SW 1271 (cell line): ENCODE measurements around the gene POLR3B.
"Not testable (repeated sequence)": the region's sequence is repeated elsewhere in the genome, so short reads cannot be mapped to it uniquely, and the experiment has no call there.

Experiments used
- DNase-seq, 2 experiments: peaks; one replicate each; lab custom pipeline; 2025; lab: John Stamatoyannopoulos, UW

The POLR3B gene

DNA sequence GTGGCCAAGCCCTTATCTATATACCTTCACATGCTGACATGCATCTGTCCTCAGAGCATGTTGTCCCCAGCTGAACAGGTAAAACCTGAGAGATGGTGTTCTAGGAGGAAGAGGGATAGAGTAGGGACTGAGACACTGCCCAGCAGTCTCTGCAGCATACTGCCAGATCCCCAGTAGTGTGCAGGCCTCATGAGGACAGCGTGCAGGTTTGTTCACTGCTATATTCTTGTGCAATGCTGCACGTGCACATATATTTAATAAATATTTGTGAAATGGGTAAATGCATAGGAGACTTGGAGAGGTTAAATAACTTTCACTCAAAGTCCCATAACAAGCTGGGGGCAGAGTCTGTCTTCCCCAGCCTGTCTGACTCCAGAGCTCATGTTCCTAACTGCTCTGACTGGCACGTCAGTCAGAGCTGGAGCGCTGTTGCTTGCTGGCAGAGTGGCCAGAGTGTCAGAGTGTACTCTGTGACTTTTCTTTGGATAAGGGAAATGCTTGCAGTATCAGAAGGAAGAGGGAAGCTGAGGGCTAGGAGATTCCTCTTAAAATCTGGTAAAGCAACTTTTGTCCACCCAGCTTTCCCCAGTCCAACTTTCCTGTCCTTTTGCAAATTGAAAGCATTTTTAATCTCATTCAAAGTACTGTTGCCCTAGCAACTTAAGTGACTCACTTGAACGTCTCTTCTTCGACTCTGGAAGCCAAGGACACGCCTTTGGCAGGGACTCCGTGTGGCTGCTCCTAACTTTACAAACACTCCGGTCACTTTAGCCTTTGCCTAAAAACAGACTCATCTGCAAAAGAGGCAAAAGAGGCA lies 14.9 kb upstream of the POLR3B start:
- no peak for DNase-seq

DNA sequence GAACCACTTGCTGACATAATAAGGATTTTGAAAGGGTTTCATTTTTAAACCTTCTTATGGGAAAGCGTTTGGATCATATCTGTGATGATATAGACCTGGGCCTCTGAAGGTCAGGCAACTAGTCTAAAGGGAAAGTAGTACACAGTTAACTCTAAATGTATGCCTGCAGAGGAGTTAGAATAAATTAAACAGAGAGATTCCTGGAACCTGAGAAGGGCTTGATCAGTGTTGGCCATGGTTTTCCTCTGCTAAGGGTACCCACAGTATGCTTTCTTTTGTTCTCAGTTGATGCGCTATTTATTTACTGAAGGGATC lies 14.4 kb upstream of the POLR3B start:
- no peak for DNase-seq

DNA sequence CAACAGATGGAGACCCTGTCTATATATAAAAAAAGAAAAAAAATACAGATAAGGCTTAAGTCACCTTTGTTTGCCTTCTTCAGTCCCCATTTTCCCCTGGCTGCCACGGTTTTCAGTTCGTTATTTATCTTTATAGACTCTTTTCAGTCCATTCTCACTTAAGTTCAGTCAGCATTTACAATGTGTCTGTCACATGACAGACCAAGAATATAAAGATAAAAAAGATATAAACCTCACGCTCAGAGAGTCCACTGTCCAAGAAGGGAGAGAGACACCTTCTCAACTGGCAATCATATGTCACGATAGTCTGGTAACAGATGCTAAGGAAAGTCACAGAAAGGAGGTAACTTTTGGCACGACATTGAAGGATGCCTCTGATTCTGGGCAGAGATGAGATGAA lies 13.4 kb upstream of the POLR3B start:
- no peak for DNase-seq

DNA sequence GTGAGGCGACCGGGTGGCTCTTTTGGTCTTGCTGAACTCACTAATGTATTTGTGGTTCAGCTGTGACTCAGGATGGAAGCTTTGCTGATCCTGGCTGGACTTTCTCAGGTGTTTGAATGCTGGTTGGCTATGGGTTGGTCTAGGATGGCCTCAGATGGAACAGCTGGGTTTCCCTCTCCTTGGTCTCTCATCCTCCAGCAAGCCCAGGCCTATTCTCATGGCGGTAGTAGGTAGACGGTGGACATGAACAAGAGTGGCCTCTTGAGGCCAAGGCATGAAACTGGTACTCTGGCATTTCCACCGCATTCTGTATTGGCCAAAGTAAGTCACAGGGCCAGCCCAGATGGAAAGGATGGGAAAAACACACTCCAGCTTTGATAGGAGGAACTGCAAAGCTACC lies 11.8 kb upstream of the POLR3B start:
- peak in 1 of 2 experiments; percentile 29 for DNase-seq

DNA sequence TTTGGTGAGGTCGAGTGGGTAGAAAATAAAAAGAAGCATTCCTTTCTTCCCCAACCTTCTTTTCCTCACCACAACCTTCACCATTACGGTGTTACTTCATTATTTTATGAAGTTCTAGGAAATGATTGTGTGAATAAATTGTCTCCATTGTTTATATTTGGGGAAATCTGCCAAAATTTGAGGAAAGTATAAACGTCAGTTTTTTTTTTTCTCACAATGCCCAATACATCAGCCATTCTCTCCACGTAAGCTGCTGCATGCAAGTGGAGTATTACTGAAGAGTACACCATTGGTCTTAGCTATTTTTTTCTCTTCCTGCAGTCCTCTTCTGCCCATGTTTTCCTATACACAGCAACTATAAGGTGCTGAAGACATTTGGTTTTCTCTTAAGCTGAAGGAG lies 9.1 kb upstream of the POLR3B start:
- no peak for DNase-seq

DNA sequence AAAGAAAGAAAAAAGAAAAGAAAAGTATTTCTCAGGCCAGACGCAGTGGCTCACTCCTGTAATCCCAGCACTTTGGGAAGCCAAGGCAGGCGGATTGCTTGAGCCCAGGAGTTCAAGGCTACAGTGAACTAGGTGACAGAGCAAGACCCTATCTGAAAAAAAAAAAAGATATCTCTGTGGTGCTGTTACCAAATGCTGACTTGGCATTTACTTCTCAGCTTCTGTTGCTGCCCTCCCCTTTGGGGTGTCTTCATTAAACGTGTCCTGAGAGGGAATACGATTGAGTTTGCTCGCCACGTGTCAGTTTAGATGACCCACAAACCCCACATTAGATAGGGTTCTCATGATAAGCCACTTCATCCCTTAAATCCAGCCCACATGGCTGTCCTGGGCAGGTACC lies 4.4 kb upstream of the POLR3B start:
- DNase-seq: no peak

DNA sequence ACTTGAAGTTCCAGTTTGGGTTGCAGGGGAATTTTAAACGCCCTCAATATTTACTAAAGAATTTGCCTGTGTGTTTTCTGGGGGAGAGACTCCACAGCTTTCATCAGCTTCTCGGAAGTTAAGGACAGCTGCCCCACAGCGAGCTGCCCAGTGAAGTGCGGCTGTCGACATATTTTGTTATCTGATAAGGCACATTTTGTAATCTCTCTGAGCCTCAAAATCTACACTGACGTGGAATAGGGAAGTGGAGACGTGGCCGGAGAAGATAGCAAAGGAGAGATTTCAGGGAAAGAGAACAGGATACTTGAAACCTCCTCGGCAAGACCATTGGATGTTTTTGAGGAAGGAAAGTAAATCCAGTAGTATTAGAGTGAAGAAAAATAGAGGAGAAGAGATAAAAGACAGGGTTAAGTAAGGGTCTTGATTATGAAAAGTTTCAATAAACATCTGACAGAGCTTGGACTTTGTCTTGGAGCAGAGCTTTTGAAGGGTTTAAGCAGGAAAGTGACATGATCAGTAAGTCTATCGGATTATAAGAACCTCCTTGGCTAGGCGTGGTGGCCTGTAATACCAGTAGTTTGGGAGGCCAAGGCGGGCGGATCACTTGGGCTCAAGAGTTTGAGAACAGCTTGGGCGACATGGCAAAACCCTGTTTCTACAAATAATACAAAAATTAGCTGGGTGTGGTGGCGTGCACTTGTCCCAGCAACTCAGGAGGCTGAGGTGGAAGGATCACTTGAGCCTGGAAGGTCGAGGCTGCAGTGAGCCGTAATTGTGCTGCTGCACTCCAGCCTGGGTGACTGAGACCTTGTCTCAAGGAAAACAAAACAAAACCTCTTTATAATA lies 1.1 kb downstream of the POLR3B start:
- DNase-seq: peak in 1 of 2 experiments; percentile 34

DNA sequence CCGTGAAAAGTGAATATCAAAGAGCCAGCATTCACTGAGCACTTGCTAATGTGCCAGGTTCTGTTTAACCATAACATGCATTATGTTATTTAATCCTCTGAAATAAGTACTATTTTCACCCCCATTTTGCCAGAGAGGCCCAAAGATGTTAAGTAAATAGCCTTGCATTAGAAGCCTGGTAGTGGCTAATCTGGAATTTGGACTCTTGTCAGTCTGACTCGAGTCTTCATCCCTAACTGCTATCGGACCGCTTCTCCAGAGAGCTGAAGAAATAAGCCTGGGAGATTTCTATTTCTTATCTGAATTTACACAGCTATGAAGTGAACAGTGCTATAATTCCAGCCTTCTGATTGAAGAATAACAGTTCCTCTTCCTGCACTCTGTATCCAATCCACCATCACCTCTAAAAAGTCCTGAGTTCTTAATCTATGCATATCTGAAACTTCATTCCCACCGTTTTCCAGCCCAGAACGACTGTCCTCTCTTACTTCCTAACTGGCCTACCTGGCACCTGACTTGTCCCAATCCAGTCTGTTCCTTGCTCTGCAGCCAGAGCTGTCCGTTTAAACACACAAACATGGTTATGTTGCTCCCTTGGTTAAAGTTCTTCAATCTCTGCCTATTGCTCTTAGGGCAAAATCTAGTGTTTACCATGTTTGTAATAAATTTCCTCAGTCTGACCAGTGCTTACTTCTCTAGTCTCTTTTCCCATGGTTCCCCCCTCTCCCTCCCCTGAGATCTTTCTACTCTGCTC lies 2.3 kb downstream of the POLR3B start:
- DNase-seq: no peak

DNA sequence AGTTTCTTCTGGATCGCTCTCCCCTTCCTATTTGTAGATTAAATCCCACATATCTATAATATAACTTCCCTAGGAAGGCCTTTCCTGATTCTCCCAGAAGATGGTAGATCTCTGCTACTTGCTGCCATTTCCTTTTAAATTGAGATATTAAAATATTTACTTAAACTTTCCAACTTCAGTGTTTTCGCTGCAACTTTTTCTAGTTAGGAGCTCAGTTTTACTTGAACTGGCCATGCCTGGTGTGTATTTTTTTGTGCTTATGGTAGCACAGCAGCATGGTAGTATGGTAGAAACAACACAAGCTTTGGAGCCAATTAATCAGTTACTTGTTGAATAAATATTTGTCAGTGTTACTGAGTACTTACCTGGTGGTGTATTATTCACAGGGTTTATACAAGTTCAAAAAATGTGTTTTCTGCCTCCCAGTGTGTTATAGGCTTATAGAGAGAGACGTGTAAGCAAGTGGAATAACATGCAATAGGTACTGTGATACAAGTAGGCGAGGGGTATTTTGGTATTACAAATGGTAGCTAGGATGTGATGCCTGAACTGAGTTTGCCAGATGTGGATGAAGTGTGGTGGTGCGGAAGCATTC lies 2.9 kb downstream of the POLR3B start:
- DNase-seq: no peak

DNA sequence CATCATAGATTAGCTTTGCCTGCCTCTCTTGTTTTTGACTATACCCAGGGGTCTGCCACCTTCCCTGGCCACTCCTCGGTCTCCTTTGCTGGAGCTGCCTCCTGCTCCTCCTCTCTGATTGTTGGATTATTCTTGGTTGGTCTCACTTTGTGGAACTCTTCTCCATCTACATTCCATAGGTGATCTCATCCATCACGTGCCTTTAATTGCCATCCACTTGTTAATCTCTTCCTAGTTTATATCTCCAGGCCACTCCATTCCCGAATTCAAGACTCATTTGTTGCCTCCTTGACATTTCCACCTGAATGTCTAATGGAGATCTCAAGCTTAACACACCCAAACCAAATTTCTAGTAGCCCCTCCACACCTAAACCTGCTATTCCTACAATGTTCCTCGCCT lies 5.4 kb downstream of the POLR3B start:
- no peak for DNase-seq

DNA sequence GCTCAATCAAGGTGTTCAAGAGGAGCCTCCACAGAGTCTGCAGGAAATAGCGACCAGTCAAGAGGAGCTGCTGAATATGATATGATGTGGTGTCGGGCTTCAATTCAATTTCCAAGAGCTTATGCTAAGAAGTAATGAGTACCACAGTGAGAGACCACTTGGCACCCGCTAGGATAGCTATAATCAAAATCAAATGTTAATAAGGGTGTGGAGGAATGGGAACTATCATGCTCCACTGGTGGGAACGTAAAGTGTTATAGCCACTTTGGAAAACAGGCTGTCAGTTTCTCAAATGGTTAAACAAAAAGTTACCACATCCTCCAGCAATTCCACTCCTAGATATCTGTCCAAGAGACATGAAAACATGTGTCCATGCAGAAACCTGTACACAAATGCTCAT lies 6.7 kb downstream of the POLR3B start:
- DNase-seq: no peak

DNA sequence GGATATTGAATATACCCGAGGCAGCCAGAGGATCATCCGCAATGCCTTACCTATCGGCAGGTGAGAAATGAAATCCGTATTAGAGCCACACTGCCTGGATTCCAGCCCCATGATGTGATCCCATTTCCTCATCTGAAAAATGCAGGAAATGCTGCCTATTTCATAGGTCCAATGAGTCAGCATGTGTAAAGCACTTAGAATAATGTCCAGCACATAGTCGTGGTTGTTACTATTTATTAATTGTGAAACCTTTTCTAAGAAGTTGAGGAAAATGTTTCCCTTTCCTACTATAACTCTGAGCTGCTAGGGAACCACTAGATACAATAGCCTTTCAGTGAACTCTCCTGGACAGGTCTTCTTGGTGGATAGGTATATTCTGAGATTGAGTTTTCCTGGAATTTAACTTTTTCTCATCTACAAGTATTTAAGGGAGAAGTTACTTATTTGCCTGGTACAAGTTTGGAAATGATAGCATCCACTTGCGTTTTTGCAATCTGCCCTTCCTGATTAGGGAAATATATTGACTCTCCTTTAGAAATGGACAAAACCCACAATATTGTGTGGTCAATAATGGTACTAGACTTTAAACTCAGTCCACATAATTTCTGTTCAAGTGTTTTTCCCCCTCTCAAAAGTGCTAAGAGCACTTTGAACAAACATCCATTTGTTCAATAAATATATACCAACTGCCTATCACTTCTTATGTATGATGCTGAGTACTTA lies 12.2 kb downstream of the POLR3B start:
- DNase-seq: peak in 1 of 2 experiments; percentile 24

DNA sequence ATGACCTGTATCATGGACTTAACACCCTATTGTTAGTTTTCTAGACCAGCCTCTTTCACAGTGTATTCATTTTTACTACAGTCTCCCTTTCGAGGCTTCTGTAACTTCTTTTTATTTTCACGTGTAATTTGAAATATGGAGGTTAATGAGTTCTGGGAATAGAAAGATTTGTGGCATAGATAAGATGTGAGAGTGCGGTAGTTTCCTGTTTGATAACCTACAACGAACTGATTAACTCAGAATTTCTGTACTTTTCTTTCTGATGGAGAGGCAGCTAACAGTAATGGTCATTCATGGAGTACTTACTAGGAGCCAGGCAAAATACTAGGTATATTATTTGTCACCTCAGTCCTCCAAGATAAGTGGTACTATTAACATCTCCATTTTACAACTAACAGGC lies 21.2 kb downstream of the POLR3B start:
- no peak for DNase-seq

DNA sequence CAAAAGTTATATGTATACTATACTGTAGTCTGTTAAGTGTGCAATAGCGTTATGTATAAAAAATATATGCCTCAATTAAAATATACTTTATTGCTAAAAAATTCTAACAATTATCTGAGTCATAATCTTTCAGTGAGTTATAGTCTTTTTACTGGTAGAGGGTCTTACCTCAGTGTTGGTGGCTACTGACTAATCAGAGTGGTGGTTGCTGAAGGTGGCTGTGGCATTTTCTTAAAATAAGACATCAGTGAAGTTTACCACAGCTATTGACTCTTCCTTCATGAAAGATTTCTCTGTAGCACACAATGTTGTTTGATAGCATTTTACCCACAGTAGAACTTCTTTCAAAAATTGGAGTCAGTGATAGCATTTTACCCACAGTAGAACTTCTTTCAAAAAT lies 23.4 kb downstream of the POLR3B start:
- DNase-seq: no peak

DNA sequence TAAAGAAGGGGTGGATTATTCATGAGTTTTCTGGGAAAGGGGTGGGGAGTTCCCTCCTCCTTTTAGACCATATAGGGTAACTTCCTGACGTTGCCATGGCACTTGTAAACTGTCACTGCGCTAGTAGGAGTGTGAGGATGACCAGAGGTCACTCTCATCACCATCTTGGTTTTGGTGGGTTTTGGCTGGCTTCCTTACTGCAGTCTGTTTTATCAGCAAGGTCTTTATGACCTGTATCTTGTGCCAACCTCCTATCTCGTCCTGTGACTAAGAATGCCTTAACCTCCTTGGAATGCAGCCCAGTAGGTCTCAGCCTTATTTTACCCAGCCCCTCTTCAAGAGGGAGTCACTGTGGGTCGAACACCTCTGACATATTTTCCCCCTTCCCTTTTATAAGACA lies 24.3 kb downstream of the POLR3B start:
- not testable (repeated sequence) for DNase-seq

DNA sequence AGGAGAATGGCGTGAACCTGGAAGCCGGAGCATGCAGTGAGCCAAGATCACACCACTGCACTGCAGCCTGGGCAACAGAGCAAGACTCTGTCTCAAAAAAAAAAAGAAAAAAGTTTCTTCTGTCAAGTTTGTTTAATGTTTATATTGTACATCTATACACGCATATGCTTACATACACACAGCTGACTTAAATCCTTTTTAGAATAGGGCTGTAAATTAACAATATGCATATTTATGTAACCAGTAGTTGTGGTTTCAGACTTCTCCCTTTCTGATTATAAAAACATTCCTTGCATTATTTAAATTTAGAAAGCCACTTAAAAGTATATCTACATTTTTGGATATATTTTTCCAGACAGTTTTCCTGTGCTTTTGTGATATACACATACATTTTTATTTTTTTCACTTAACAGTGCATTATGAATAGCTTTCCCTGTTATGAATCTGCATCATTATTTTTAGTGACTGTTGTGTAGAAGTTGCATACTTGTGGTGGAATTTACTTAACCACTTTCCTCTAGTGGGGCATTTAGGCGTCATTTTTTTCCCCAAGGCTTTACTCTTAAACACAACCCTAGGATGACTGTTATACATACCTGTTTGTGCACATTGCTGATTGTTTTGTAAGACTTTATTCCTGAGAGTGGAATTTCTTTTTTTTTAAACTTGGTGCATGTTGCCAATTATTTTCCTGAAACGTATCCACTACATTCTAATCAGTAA lies 29.4 kb downstream of the POLR3B start:
- no peak for DNase-seq

DNA sequence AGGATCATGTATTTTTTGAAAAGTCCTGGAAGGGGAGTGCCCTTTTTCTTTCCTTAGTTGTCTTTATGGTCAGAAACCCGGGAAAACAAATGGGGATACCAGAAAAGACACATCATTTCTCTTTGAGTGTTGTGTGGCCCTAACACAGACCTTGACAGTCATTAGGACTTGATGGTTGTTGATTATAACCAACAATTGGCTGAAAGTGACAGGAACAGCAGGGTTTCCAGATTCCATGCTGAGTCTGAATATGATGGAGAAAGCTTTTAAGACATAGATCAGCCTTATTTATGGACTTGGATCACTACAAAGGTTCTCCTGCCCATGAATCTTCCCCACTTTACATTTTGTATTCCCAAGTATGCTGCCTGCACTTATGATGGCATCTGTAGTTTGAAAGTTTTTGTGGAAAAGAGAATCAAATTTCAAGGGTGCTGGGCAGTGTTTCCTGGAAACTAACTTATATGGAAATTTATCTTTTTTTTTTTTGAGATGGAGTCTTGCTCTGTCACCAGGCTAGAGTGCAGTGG lies 30.4 kb downstream of the POLR3B start:
- no peak for DNase-seq

DNA sequence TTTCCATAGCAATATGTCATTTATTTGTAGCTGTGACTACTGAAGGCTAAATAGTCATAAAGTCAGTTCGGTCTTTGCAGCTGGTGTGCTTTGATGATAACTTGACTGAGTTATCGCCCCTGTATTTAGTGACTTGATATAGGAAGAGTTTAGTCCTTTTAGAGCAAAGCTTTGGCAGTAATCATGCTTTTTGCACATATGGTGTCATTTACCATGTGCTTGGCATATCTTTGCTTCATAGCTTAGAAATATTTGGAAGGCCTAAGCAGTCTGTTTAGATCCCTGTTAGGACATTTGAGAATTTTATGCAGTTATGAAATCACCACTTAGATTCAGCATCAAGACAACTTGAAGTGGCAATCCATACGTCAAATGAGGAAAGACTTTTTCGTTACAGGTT lies 31.6 kb downstream of the POLR3B start:
- no peak for DNase-seq

DNA sequence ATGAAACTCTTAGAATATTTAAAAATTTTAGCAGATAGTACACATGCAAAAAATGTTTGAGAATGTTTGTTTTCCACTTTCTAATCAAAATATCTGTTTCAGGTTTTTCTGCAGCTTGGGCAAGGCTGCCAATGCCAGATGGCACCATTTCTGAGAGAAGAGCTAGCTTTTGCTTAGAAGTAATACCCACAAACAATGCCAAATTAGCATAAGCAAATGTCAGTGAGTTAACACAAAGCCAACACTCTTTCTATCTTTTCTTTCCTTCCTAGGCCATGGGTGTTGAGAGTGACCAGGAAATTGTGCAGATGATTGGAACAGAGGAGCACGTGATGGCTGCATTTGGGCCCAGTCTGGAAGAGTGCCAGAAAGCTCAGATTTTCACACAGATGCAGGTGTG lies 35.2 kb downstream of the POLR3B start:
- DNase-seq: no peak

DNA sequence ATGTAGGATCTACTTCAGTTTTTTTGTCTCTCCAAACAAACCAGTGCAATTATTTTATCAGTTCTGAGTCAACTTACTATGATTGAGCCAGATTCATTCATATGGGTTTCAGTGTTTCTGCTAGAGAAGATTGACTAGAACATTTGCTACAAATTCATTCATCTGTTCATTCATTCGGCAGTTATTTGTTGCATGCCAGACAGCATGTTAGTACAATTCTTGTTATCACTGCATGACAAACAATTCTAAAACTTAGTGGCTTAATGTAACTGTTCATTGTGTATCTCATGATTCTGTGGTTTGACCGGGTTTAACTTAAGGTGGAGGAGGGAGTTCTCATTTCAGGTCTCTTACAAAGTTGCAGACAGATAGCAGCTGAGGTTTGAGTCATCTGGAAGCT lies 52.3 kb downstream of the POLR3B start:
- no peak for DNase-seq

DNA sequence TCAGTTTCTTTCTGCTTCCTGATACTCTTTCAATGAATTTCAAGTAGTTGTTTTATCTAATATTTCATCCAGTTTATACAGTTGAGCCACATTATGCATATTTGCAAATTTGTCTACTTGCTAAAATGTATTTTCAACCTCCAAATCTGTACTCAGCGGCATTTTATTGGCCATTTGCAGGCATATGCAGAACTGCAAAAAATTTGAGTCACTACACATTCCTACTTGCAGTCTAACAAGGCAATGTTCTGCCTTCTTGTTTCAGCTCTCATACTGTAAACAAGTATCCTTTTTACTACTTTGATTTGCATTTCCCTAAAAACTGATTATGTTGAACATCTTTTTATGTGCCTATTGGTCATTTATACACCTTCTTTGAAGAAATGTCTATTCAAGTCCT lies 55.0 kb downstream of the POLR3B start:
- DNase-seq: no peak
